Neural crest cell (in vitro differentiated cells): ENCODE data around the gene TTLL12. TPM values are rescaled to one million over a fixed set of nuclear protein-coding genes. Genes with fewer than 3 reads are reported as not detected.

Source experiments
- DNase-seq: peaks from one replicate; pipeline ENCODE4 v3.0.0; 2021; ENCODE audit warnings: low read depth, mixed read lengths, low spot score
- H3K27ac Mint-ChIP-seq: one replicate; pipeline ENCODE4 v1.8.0; 2021; ENCODE audit warnings: mild to moderate bottlenecking, mixed read lengths; ENCODE audit not compliant: unreplicated experiment
- H3K27me3 Mint-ChIP-seq: 2 replicates; pipeline ENCODE4 v1.8.0; 2021; ENCODE audit warnings: low read depth, mild to moderate bottlenecking, mixed read lengths
- H3K36me3 Mint-ChIP-seq: 2 replicates; pipeline ENCODE4 v1.8.0; 2021; ENCODE audit warnings: low read depth, mild to moderate bottlenecking, mixed read lengths
- H3K4me1 Mint-ChIP-seq: 2 replicates; pipeline ENCODE4 v1.8.0; 2021; ENCODE audit warnings: mixed read lengths
- H3K4me3 Mint-ChIP-seq: one replicate; pipeline ENCODE4 v1.8.0; 2021; ENCODE audit warnings: mild to moderate bottlenecking, mixed read lengths
- H3K9me3 Mint-ChIP-seq: 2 replicates; pipeline ENCODE4 v1.8.0; 2021; ENCODE audit warnings: mixed read lengths
- total RNA-seq: library from RNA; stranded (reverse); gene quantifications from 2 replicates; pipeline ENCODE4 v1.2.1, GENCODE V29; 2021
- TF ChIP-seq, protein P1 (sequence below): fragments of 200-600 bp; sonication (generic); conservative IDR thresholded peaks from 2 replicates; pipeline ENCODE4 v1.5.0; 2021; ENCODE audit warnings: antibody characterized with exemption, mild to moderate bottlenecking

TTLL12 gene
- total RNA-seq, 1 donor from 2014 or later: 72.4 TPM

DNA sequence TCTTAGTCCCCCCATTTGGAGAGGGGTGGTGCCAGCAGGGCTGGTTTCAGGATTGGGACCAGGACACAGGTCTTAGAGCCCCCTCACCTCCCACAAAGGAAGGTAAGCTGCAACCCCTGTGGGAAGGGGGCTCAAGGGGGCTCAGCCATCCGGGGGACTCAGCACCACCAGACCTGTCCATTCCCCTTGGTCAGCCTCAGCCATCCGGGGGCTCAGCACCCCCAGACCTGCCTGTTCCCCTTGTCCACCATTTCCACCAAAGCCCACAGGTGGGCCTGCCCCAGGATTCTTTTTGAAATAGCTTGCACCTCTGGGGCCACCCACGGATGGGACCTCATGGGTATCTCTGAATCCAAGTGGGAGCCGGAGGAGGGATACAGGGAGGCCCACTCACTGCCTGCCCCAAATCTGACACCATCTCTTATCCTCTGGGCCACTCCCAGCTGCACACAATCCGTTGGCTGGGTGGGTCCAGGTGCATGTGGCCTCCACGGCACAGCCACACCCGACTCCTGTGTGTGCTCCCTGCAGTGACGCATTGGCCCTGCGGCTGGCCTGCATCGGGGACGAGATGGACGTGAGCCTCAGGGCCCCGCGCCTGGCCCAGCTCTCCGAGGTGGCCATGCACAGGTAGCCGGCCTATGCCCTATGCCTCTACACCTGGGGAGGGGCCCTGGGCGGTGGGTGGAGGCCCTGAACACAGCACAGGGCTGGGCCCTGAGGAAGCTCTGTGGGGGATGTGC, 59.6 kb downstream of the TTLL12 start:
- H3K9me3 Mint-ChIP-seq: no peaks in the 10 kb centered on the region
- no peaks in the 10 kb centered on the region for H3K4me1 Mint-ChIP-seq
- H3K27me3 Mint-ChIP-seq: no peaks in the 10 kb centered on the region
- H3K4me3 Mint-ChIP-seq: no peak overlapping the region
- DNase-seq: no peak
- TF ChIP-seq, protein P1, sequence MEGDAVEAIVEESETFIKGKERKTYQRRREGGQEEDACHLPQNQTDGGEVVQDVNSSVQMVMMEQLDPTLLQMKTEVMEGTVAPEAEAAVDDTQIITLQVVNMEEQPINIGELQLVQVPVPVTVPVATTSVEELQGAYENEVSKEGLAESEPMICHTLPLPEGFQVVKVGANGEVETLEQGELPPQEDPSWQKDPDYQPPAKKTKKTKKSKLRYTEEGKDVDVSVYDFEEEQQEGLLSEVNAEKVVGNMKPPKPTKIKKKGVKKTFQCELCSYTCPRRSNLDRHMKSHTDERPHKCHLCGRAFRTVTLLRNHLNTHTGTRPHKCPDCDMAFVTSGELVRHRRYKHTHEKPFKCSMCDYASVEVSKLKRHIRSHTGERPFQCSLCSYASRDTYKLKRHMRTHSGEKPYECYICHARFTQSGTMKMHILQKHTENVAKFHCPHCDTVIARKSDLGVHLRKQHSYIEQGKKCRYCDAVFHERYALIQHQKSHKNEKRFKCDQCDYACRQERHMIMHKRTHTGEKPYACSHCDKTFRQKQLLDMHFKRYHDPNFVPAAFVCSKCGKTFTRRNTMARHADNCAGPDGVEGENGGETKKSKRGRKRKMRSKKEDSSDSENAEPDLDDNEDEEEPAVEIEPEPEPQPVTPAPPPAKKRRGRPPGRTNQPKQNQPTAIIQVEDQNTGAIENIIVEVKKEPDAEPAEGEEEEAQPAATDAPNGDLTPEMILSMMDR: no peak
- H3K36me3 Mint-ChIP-seq: no peaks in the 10 kb centered on the region
- no peak overlapping the region for H3K27ac Mint-ChIP-seq

DNA sequence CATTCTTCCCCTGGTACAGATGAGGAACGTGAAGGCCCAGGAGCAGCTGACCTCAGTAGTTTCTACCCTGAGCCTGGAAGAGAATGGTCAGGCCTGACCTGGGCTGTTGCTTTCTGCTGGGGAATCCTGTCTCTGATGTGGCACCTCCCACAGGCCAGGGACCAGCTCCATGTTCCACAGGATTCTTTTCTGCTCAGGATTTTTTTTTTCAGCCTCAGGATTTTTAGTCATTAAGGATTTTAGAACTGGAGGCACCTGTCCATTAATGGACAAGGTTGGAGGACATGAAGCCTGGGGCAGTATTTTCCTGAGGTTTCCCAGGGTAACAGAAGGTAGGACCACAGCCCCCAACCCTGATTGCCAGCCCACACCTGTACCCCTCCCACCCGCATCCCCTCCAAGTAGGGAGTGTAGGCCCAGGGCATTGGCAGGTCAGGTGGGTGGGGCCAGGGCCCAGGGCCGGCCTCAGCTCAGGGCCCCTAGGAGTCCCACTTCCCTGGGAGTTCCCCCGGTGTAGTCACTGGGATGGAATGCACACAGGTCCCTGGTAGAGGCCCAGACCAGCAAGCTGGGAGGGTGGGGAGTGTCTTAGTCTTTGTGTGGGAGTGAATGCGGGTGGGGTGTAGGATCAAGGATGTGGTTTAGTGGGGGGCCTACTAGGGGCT, 60.3 kb downstream of the TTLL12 start:
- TF ChIP-seq, protein P1: no peak
- H3K27ac Mint-ChIP-seq: peak overlapping the region; percentile 27
- H3K4me3 Mint-ChIP-seq: no peak overlapping the region
- DNase-seq: no peak
- H3K27me3 Mint-ChIP-seq: no peaks in the 10 kb centered on the region
- H3K36me3 Mint-ChIP-seq: no peaks in the 10 kb centered on the region
- H3K4me1 Mint-ChIP-seq: no peaks in the 10 kb centered on the region
- no peaks in the 10 kb centered on the region for H3K9me3 Mint-ChIP-seq

DNA sequence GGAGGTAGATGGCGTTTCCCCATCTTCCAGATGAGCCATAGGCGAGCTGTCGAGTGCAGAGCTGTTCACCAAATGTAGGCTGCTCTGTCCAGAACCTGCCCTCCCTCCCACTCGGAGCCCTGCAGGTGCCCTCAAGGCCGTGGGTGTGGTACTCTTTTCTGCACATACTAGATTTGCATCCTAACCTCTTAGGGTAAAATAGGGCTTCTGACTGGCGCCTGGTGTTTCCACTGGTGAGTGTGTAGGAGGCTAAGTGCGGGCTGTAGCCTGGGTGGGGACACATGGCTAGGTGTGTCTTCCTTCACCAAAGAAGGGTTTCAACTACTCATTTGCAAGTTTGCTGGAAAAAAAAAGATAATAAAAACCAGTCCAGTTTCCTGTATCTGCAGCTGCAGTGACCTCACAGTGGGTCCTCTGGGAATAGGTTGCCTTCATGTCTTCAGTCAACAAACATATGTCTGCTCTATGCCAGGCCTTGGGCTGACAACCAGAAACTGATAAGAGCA, 67.9 kb downstream of the TTLL12 start:
- TF ChIP-seq, protein P1: no peak
- H3K4me3 Mint-ChIP-seq: no peak overlapping the region
- peaks cover 11% of the 10 kb centered on the region for H3K27me3 Mint-ChIP-seq
- DNase-seq: no peak
- H3K9me3 Mint-ChIP-seq: no peaks in the 10 kb centered on the region
- H3K4me1 Mint-ChIP-seq: peaks cover 4% of the 10 kb centered on the region
- no peak overlapping the region for H3K27ac Mint-ChIP-seq
- no peaks in the 10 kb centered on the region for H3K36me3 Mint-ChIP-seq

DNA sequence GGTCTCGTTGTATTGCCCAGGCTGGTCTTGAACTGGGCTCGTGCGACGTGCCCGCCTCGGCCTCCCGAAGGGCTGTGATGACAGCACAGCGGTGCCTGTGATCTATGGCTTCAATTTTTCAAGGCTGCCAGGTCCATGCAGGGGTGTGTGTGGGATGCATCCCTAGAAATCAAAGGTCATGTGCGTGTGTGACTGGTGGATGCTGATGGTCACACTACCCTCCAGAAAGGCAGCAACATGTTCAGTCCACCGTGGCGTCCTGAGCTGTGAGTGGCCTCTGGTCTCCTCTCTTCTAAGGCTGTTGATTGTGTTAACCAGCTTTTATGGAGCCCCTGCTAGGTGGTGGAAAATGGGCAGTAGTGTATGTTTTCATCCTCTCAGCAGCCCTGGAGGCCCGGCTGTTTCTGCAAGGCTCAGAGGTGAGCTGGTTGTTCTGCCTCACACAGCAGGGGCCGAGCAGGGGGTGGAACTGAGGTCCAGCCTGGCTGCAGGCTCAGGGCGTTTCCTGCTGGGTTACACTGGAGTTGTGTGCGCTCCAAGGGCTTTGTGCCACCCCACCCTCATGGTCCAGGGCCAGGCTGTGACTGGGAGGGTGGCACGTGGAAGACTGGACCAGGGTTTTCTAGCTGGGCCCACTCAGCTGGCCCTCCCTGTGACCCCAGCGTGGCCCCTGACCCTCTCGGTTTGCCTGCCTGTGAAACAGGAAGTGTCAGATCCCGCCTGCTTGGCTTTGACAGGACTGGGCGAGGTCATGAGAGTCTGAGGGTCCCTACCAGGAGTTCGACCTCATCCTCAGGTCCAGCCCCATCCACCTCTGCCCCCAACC, 68.7 kb downstream of the TTLL12 start:
- no peak for DNase-seq
- Mint-ChIP-seq H3K27ac (no peak overlapping the region), H3K4me3 (no peak overlapping the region), H3K36me3 (no peaks in the 10 kb centered on the region), H3K4me1 (peaks cover 9% of the 10 kb centered on the region), H3K27me3 (peaks cover 19% of the 10 kb centered on the region), H3K9me3 (no peaks in the 10 kb centered on the region)
- TF ChIP-seq, protein P1: no peak

DNA sequence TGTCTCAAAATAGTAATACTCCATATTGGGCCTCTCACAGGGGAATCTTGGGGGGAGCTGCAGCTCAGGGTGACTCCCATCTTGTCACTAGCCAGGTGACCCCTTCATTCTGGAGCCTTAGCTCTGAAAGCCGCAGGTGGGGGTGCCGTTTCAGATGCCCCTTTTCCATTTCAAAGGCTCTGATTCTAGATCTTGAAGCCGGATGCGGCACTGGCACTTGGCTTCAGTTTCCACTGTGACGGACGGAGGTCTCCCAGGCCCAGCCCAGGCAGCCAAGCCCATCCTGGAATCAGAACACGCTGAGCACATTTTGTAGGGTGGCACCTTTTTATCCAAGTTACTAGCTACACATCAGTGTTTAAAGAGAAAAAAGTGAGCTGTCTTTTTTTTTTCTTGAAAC, 70.0 kb downstream of the TTLL12 start:
- peaks cover 32% of the 10 kb centered on the region for H3K27me3 Mint-ChIP-seq
- H3K4me3 Mint-ChIP-seq: no peak overlapping the region
- no peak for DNase-seq
- no peaks in the 10 kb centered on the region for H3K9me3 Mint-ChIP-seq
- TF ChIP-seq, protein P1: no peak
- peaks cover 11% of the 10 kb centered on the region for H3K4me1 Mint-ChIP-seq
- no peak overlapping the region for H3K27ac Mint-ChIP-seq
- H3K36me3 Mint-ChIP-seq: no peaks in the 10 kb centered on the region
